GM12872 (cell line): ENCODE results near the gene SP100.

Experiments
- CTCF ChIP-seq: IDR thresholded peaks from 3 replicates; pipeline ENCODE4 v1.5.1; 2011; ENCODE audit warnings: low read depth, mild to moderate bottlenecking, low read length, moderate library complexity; ENCODE audit not compliant: insufficient read depth

SP100 gene

GRCh38 chr2:230416061-230416721, at the start of gene SP100:
Gene SP100, plus strand, starts transcription at chr2:230416201. Its CDS starts 96 bp downstream, at chr2:230416297.
- TF ChIP-seq CTCF: no peak

GRCh38 chr2:230382108-230382507, 33.9 kb upstream of the SP100 start:
- TF ChIP-seq CTCF: no peak

- no peak for TF ChIP-seq CTCF
These were observed 32.5 kb upstream of the SP100 start for GRCh38 chr2:230383453-230383852.

- no peak for TF ChIP-seq CTCF
These were observed 31.0 kb upstream of the SP100 start for GRCh38 chr2:230384986-230385385.

GRCh38 chr2:230394301-230394700, 21.7 kb upstream of the SP100 start:
- no peak for TF ChIP-seq CTCF

- no peak for TF ChIP-seq CTCF
These were observed 16.0 kb upstream of the SP100 start for GRCh38 chr2:230400041-230400440.

- no peak for TF ChIP-seq CTCF
These were observed 15.5 kb upstream of the SP100 start for GRCh38 chr2:230400454-230400853.
